ENCODE data around the gene PDE3A. TPM values are rescaled to one million over a fixed set of nuclear protein-coding genes. Genes with fewer than 3 reads are reported as not detected.

Gene PDE3A
- total RNA-seq, 1 experiment from 2014 or later: 0.36 TPM

- intact Hi-C loops (cut with micrococcal nuclease; ENCODE audit: unreplicated experiment): loop anchor here (1.0 kb wide), 2 partner anchors 117 to 489 kb away; no protein-coding TSS in a partner anchor
- Histone ChIP-seq H3K36me3 (ENCODE audit: control insufficient read depth, insufficient read depth, low read length) (no peaks in the 10 kb centered on the region), H3K27me3 (replicated peaks; ENCODE audit: control insufficient read depth, insufficient read depth, low read length) (no peaks in the 10 kb centered on the region), H3K4me3 (ENCODE audit: low read depth, low read length) (no peak overlapping the region), H3K4me1 (no peaks in the 10 kb centered on the region), H3K9me3 (no peaks in the 10 kb centered on the region)
- H3K27me3 Mint-ChIP-seq (ENCODE audit: insufficient read depth, unreplicated experiment): peaks cover 2% of the 10 kb centered on the region
- no peaks in the 10 kb centered on the region for H3K4me1 Mint-ChIP-seq (ENCODE audit: low read depth, unreplicated experiment)
- peaks cover 12% of the 10 kb centered on the region for H3K9me3 Mint-ChIP-seq (ENCODE audit: unreplicated experiment)
- CTCF ChIA-PET: interaction anchor here (0.6 kb wide), 1 partner anchor 547 kb away, joined by 3 read pairs; no protein-coding TSS in a partner anchor
- no peak for TF ChIP-seq CTCF (IDR thresholded peaks at IDR 0.05; ENCODE audit: insufficient read depth in 1 of 2, low read depth in 1 of 2, low read length in 1 of 2, severe bottlenecking in 1 of 2, unreplicated experiment in 1 of 2)
- H3K27ac Mint-ChIP-seq (ENCODE audit: unreplicated experiment): no peak overlapping the region
- no peak overlapping the region for H3K4me3 Mint-ChIP-seq (ENCODE audit: unreplicated experiment)
- no peak for DNase-seq
- H3K36me3 Mint-ChIP-seq (ENCODE audit: insufficient read depth, unreplicated experiment): no peaks in the 10 kb centered on the region
- POLR2A ChIA-PET: no interaction called here
- no TSS peak for BruUV-seq (replicated peaks)
Observed at GRCh38 chr12:20681334-20681733, 313.0 kb downstream of the PDE3A start.

GRCh38 chr12:20695232-20695631 is 326.9 kb downstream of the PDE3A start, which contains the start of gene SLCO1C1:
SLCO1C1 (plus strand) TSS chr12:20695332; CDS start chr12:20699577, 4,245 bp downstream.
- no TSS peak for BruUV-seq (replicated peaks)
- no peak within 1 kb of the TSS for H3K27ac Mint-ChIP-seq (ENCODE audit: unreplicated experiment)

GRCh38 chr12:20696181-20696905 is 328.0 kb downstream of the PDE3A start:
- no peak for TF ChIP-seq CTCF (IDR thresholded peaks at IDR 0.05; ENCODE audit: insufficient read depth in 1 of 2, low read depth in 1 of 2, low read length in 1 of 2, severe bottlenecking in 1 of 2, unreplicated experiment in 1 of 2)
- Mint-ChIP-seq H3K27ac (ENCODE audit: unreplicated experiment) (no peak overlapping the region), H3K4me1 (ENCODE audit: low read depth, unreplicated experiment) (no peaks in the 10 kb centered on the region), H3K36me3 (ENCODE audit: insufficient read depth, unreplicated experiment) (no peaks in the 10 kb centered on the region), H3K9me3 (ENCODE audit: unreplicated experiment) (no peaks in the 10 kb centered on the region), H3K27me3 (ENCODE audit: insufficient read depth, unreplicated experiment) (peaks cover 6% of the 10 kb centered on the region), H3K4me3 (ENCODE audit: unreplicated experiment) (no peak overlapping the region)
- no TSS peak for BruUV-seq (replicated peaks)
- no peaks in the 10 kb centered on the region for H3K36me3 ChIP-seq (ENCODE audit: control insufficient read depth, insufficient read depth, low read length)
- ChIA-PET POLR2A (no interaction called here), CTCF (no interaction called here)
- no peaks in the 10 kb centered on the region for H3K4me1 ChIP-seq
- no peaks in the 10 kb centered on the region for H3K27me3 ChIP-seq (replicated peaks; ENCODE audit: control insufficient read depth, insufficient read depth, low read length)
- DNase-seq: no peak
- intact Hi-C loops (cut with micrococcal nuclease; ENCODE audit: unreplicated experiment): no loop called here
- H3K4me3 ChIP-seq (ENCODE audit: low read depth, low read length): no peak overlapping the region
- H3K9me3 ChIP-seq: no peaks in the 10 kb centered on the region

More at GRCh38 chr12:20695232-20695631, 326.9 kb downstream of the PDE3A start, which contains the start of gene SLCO1C1:
- no peaks in the 10 kb centered on the region for H3K27me3 ChIP-seq (replicated peaks; ENCODE audit: control insufficient read depth, insufficient read depth, low read length)
- H3K36me3 ChIP-seq (ENCODE audit: control insufficient read depth, insufficient read depth, low read length): no peaks in the 10 kb centered on the region
- H3K9me3 ChIP-seq: no peaks in the 10 kb centered on the region
- no peaks in the 10 kb centered on the region for H3K4me1 Mint-ChIP-seq (ENCODE audit: low read depth, unreplicated experiment)
- H3K36me3 Mint-ChIP-seq (ENCODE audit: insufficient read depth, unreplicated experiment): no peaks in the 10 kb centered on the region
- POLR2A ChIA-PET: no interaction called here
- no peaks in the 10 kb centered on the region for H3K9me3 Mint-ChIP-seq (ENCODE audit: unreplicated experiment)
- no peak within 1 kb of the TSS for H3K4me3 ChIP-seq (ENCODE audit: low read depth, low read length)
- H3K27me3 Mint-ChIP-seq (ENCODE audit: insufficient read depth, unreplicated experiment): peaks cover 6% of the 10 kb centered on the region
- CTCF ChIA-PET: no interaction called here
- no peak for TF ChIP-seq CTCF (IDR thresholded peaks at IDR 0.05; ENCODE audit: insufficient read depth in 1 of 2, low read depth in 1 of 2, low read length in 1 of 2, severe bottlenecking in 1 of 2, unreplicated experiment in 1 of 2)
- H3K4me1 ChIP-seq: no peaks in the 10 kb centered on the region
- DNase-seq: no peak
- intact Hi-C loops (cut with micrococcal nuclease; ENCODE audit: unreplicated experiment): no loop called here
- H3K4me3 Mint-ChIP-seq (ENCODE audit: unreplicated experiment): no peak within 1 kb of the TSS
